HepG2 (cell line): ENCODE data around the gene GLB1L3. TPM values are rescaled to one million over a fixed set of nuclear protein-coding genes. Genes with fewer than 3 reads are reported as not detected.

Source experiments
- ATAC-seq: fragments of 200-7000 bp; cut with Tn5 transposase; 3 replicates; pipeline ENCODE4 v1.9.1; 2020; ENCODE audit warnings: mild to moderate bottlenecking, moderate library complexity
- BruUV-seq: library from RNA; stranded (reverse); fragments of 400-500 nt; replicated peaks from 2 replicates; lab custom pipeline; 2021; lab: Mats Ljungman, UMichigan
- CTCF ChIA-PET: fragments of 300-600 bp; formaldehyde crosslinking; extraction: SDS; loops from one replicate; lab custom pipeline; 2021; ENCODE audit warnings: low total read pairs, inconsistent platforms, low intra/inter-chr PET ratio; lab: Yijun Ruan, JAX
- POLR2A ChIA-PET: fragments of 350-600 bp; sonication (Branson Sonifier 250); formaldehyde crosslinking; loops from one replicate; lab custom pipeline; 2020; ENCODE audit warnings: antibody characterized with exemption, inconsistent platforms; lab: Yijun Ruan, JAX
- DNase-seq: peaks from one replicate; pipeline ENCODE4 v3.0.0-alpha.2; 2015; ENCODE audit warnings: low spot score
- FAIRE-seq: peaks from 3 replicates; lab custom pipeline; 2011; peaks lifted over from hg19 to GRCh38; lab: Jason Lieb, UNC
- H2AFZ ChIP-seq: one replicate; pipeline ENCODE4 v1.6.1; 2011; ENCODE audit warnings: low read length, inconsistent platforms
- H3K27ac ChIP-seq: fragments of 300-600 bp; 3 replicates; pipeline ENCODE4 v1.8.0; 2011; ENCODE audit warnings: mixed run types, mild to moderate bottlenecking, mixed read lengths, low read length, inconsistent platforms; ENCODE audit not compliant: insufficient read depth; ENCODE audit errors: extremely low read length
- H3K27me3 ChIP-seq, 2 experiments: fragments of 200-600 bp in 1 of 2; 2 replicates in 1 of 2; 3 replicates in 1 of 2; pipeline versions ENCODE4 v1.6.0 to v1.8.0; 2011; ENCODE audit warnings: low read length in 2 of 2, mild to moderate bottlenecking in 2 of 2, moderate library complexity in 2 of 2, inconsistent platforms in 1 of 2; ENCODE audit not compliant: insufficient read depth in 2 of 2, control insufficient read depth in 1 of 2
- H3K36me3 ChIP-seq, 2 experiments: fragments of 200-600 bp in 1 of 2; replicated peaks in 1 of 2; 2 replicates in 1 of 2; 3 replicates in 1 of 2; pipeline versions ENCODE4 v1.5.1 to v1.8.0; 2011; ENCODE audit warnings: low read length in 2 of 2, inconsistent platforms in 1 of 2; ENCODE audit not compliant: insufficient read depth in 2 of 2, control insufficient read depth in 1 of 2
- H3K4me1 ChIP-seq: 2 replicates; pipeline ENCODE4 v1.5.1; 2012; ENCODE audit warnings: low read length, inconsistent platforms; ENCODE audit not compliant: insufficient read depth
- H3K4me2 ChIP-seq: 2 replicates; pipeline ENCODE4 v1.6.0; 2011; ENCODE audit warnings: low read depth, low read length, inconsistent platforms
- H3K4me3 ChIP-seq, 3 experiments: fragments of 200-600 bp in 1 of 3; sonication (generic), shearing (Covaris generic) in 1 of 3; replicated peaks in 1 of 3; 2 replicates each; pipeline ENCODE4 v1.5.1; 2011 to 2016; ENCODE audit warnings: low read length in 3 of 3, inconsistent platforms in 2 of 3, low read depth in 2 of 3, mild to moderate bottlenecking in 2 of 3, control low read depth in 1 of 3, mixed read lengths in 1 of 3; ENCODE audit not compliant: insufficient read depth in 1 of 3
- H3K79me2 ChIP-seq: one replicate; pipeline ENCODE4 v1.6.1; 2011; ENCODE audit warnings: low read length, inconsistent platforms; ENCODE audit not compliant: insufficient read depth
- H3K9ac ChIP-seq: 2 replicates; pipeline ENCODE4 v1.6.0; 2011; ENCODE audit warnings: mild to moderate bottlenecking, low read depth, low read length, inconsistent platforms; ENCODE audit not compliant: insufficient read depth
- H3K9me3 ChIP-seq: 2 replicates; pipeline ENCODE4 v1.5.1; 2012; ENCODE audit warnings: mild to moderate bottlenecking, low read length
- H4K20me1 ChIP-seq: 2 replicates; pipeline ENCODE4 v1.6.0; 2011; ENCODE audit warnings: inconsistent platforms, mild to moderate bottlenecking, low read length, moderate library complexity; ENCODE audit not compliant: insufficient read depth
- ASH2L ChIP-seq: fragments of 300-600, 200-600 bp; sonication (generic); IDR thresholded peaks from 2 replicates; pipeline ENCODE4 v1.7.0; 2017; ENCODE audit warnings: low read depth, mild to moderate bottlenecking, moderate library complexity, mixed read lengths, low read length; ENCODE audit not compliant: insufficient read length
- FOSL1 ChIP-seq: sonication (generic); formaldehyde crosslinking; IDR thresholded peaks from 2 replicates; pipeline ENCODE4 v1.9.0; 2021; ENCODE audit warnings: missing genetic modification reagents, borderline replicate concordance
- KMT2B ChIP-seq: IDR thresholded peaks from 2 replicates; pipeline ENCODE4 v1.6.1; 2016; ENCODE audit warnings: missing genetic modification reagents, missing compliant biosample characterization
- NFRKB ChIP-seq: fragments of 450-650 bp; IDR thresholded peaks from 2 replicates; pipeline ENCODE4 v1.6.1; 2017
- RBAK ChIP-seq: sonication (generic); formaldehyde crosslinking; IDR thresholded peaks from 2 replicates; pipeline ENCODE4 v1.5.1; 2020; ENCODE audit warnings: mild to moderate bottlenecking, missing genetic modification reagents
- SRSF1 ChIP-seq: fragments of 200-400 bp; formaldehyde crosslinking; optimal IDR thresholded peaks from 2 replicates; pipeline ENCODE3; 2017; ENCODE audit warnings: mild to moderate bottlenecking, low read depth, low read length, moderate library complexity
- WIZ ChIP-seq: sonication (generic); formaldehyde crosslinking; IDR thresholded peaks from 2 replicates; pipeline ENCODE4 v1.5.1; 2020; ENCODE audit warnings: mild to moderate bottlenecking, missing genetic modification reagents
- ZNF256 ChIP-seq: sonication (generic); formaldehyde crosslinking; conservative IDR thresholded peaks from 2 replicates; pipeline ENCODE4 v1.4.0; 2020; ENCODE audit warnings: missing genetic modification reagents
- ZNF333 ChIP-seq: sonication (generic); formaldehyde crosslinking; IDR thresholded peaks from 2 replicates; pipeline ENCODE4 v1.4.0; 2020; ENCODE audit warnings: mild to moderate bottlenecking, missing genetic modification reagents, borderline replicate concordance
- ZNF646 ChIP-seq: sonication (generic); formaldehyde crosslinking; IDR thresholded peaks from 2 replicates; pipeline ENCODE4 v1.9.0; 2021; ENCODE audit warnings: mild to moderate bottlenecking, missing genetic modification reagents
- ZSCAN31 ChIP-seq: sonication (generic); formaldehyde crosslinking; IDR thresholded peaks from 2 replicates; pipeline ENCODE4 v1.5.0; 2020; ENCODE audit warnings: low read depth, mild to moderate bottlenecking, missing genetic modification reagents
- WGBS: methylation state at CpG from one replicate; pipeline ENCODE4 v1.1.6; 2017; ENCODE audit warnings: low lambda C conversion rate; 5-methylcytosine and 5-hydroxymethylcytosine counted together
- in situ Hi-C: cut with HindIII; loops from 2 replicates; pipeline ENCODE4 v1.10.0; 2017; ENCODE audit warnings: low pct_unique_long_range_greater_than_20kb; ENCODE audit not compliant: extremely low pct_ligation_motif_present
- intact Hi-C: fragments of 100-400 bp; cut with micrococcal nuclease; formaldehyde crosslinking; loops from one replicate; pipeline ENCODE4 v1.10.0; 2022; ENCODE audit not compliant: unreplicated experiment
- polyA plus RNA-seq, 8 experiments: library from polyadenylated mRNA; depleted of rRNA in 3 of 8; stranded (reverse) in 7 of 8; unstranded in 1 of 8; fragments of >200 nt; fragmentation: Illumina TruSeq in 4 of 8; extraction: Trizol in 4 of 8; gene quantifications; 2 replicates each; pipeline versions ENCODE4 v1.2.1 to v1.2.3, GENCODE V29; 2011 to 2016; ENCODE audit warnings: low read depth in 4 of 8, missing spikeins in 1 of 8, mixed read lengths in 1 of 8; ENCODE audit not compliant: insufficient read depth in 1 of 8
- total RNA-seq, 5 experiments: library from RNA; depleted of rRNA; stranded (reverse); fragments of >200 nt; fragmentation: Illumina TruSeq; extraction: Trizol; gene quantifications; 2 replicates each; pipeline ENCODE4 v1.2.3, GENCODE V29; 2016; ENCODE audit warnings: low read depth in 1 of 5
- TF ChIP-seq, protein P1 (sequence below): sonication (generic); formaldehyde crosslinking; IDR thresholded peaks from 2 replicates; pipeline ENCODE4 v1.5.1; 2020; ENCODE audit warnings: mild to moderate bottlenecking, missing genetic modification reagents, borderline replicate concordance
- TF ChIP-seq, protein P2 (sequence below): sonication (generic); formaldehyde crosslinking; IDR thresholded peaks from 2 replicates; pipeline ENCODE4 v1.5.0; 2020; ENCODE audit warnings: missing genetic modification reagents

Gene GLB1L3
- total and polyA plus RNA-seq, 2 of the 13 experiments (the other 11 are each of a cell fraction or from before 2014, with no cell fraction given) = not detected

DNA sequence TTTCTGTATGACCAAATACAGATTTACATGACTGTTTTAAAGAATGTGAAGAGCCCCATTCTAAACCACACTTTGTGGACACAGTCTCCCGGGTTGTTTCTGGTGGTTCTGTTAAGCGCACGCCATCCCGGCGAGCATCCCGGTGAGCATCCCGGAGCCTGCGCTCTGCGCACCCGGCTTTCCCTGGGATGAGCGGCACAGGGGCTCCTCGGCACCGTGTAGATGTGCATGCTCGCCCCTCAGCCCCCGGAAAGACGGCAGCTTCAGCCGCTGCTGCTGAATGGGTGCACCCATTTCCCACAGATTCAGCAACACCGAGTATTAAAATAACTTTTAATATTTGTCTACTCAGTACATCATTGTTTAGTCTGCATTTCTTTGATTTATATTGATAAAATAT lies 91.6 kb downstream of the GLB1L3 start:
- no peaks in the 10 kb centered on the region for H3K79me2 ChIP-seq
- no peak overlapping the region for H3K9ac ChIP-seq
- no peaks in the 10 kb centered on the region for H3K4me1 ChIP-seq
- no peaks in the 10 kb centered on the region for H4K20me1 ChIP-seq
- H3K27me3 ChIP-seq = peaks cover 12 to 46% of the 10 kb centered on the region in 2 experiments; a peak in 4 of 5 replicates
- intact Hi-C loops = no loop called here
- CTCF ChIA-PET = no interaction called here
- POLR2A ChIA-PET = no interaction called here
- ATAC-seq = no peak
- in situ Hi-C loops = loop anchor here (10.0 kb wide), 1 partner anchor 207 kb away; no protein-coding TSS in a partner anchor
- no peak overlapping the region for H2AFZ ChIP-seq
- H3K9me3 ChIP-seq = no peaks in the 10 kb centered on the region
- H3K36me3 ChIP-seq = no peaks in the 10 kb centered on the region
- H3K4me3 ChIP-seq = no peak overlapping the region
- H3K4me2 ChIP-seq = no peak overlapping the region
- DNase-seq = no peak
- TF ChIP-seq SRSF1 = no peak
- TF ChIP-seq, protein P1, sequence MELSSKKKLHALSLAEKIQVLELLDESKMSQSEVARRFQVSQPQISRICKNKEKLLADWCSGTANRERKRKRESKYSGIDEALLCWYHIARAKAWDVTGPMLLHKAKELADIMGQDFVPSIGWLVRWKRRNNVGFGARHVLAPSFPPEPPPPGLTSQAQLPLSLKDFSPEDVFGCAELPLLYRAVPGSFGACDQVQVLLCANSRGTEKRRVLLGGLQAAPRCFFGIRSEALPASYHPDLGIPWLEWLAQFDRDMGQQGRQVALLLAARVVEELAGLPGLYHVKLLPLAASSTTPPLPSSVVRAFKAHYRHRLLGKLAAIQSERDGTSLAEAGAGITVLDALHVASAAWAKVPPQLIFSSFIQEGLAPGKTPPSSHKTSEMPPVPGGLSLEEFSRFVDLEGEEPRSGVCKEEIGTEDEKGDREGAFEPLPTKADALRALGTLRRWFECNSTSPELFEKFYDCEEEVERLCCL (CRISPR knock-in tag) = no peak
- TF ChIP-seq NFRKB = no peak
- no peak for TF ChIP-seq ZSCAN31
- no peak for TF ChIP-seq ASH2L
- no peak for TF ChIP-seq ZNF646
- TF ChIP-seq, protein P2, sequence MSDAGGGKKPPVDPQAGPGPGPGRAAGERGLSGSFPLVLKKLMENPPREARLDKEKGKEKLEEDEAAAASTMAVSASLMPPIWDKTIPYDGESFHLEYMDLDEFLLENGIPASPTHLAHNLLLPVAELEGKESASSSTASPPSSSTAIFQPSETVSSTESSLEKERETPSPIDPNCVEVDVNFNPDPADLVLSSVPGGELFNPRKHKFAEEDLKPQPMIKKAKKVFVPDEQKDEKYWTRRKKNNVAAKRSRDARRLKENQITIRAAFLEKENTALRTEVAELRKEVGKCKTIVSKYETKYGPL (CRISPR knock-in tag) = no peak
- no peak for TF ChIP-seq WIZ (CRISPR knock-in tag)
- no peak for TF ChIP-seq ZNF333
- TF ChIP-seq ZNF256 (CRISPR knock-in tag) = no peak
- TF ChIP-seq KMT2B (CRISPR knock-in tag) = no peak
- no peak for TF ChIP-seq FOSL1 (CRISPR knock-in tag)
- TF ChIP-seq RBAK = no peak
- 54% methylated on average over 2 of the region's 18 CpGs for WGBS
- no peak for FAIRE-seq
- BruUV-seq = no TSS peak
- H3K27ac ChIP-seq = no peak overlapping the region
